Measurements from ENCODE around the gene KLHL22.

- no peak for TF ChIP-seq POLR2AphosphoS5 (IDR thresholded peaks at IDR 0.05)
- no peak for TF ChIP-seq POLR2A (IDR thresholded peaks at IDR 0.05)
Measured at GRCh38 chr22:20471126-20471833, 24.3 kb downstream of the KLHL22 start.
